GM12878 (cell line): ENCODE measurements around the gene LDLR. TPM values are rescaled to one million over a fixed set of nuclear protein-coding genes. Genes with fewer than 3 reads are reported as not detected.

Experiments
- ATAC-seq: fragments of 200-7000 bp; cut with Tn5 transposase; 3 replicates; pipeline ENCODE4 v1.9.1; 2020; ENCODE audit warnings: mild to moderate bottlenecking, moderate library complexity
- BruUV-seq: library from RNA; stranded (reverse); fragments of 400-500 nt; replicated peaks from 2 replicates; lab custom pipeline; 2021; lab: Mats Ljungman, UMichigan
- CTCF ChIA-PET: fragments of 300-600 bp; sonication (Branson Sonifier 250); formaldehyde crosslinking; extraction: SDS; loops from one replicate; lab custom pipeline; 2021; ENCODE audit warnings: inconsistent platforms; lab: Yijun Ruan, JAX
- POLR2A ChIA-PET: fragments of 350-600 bp; formaldehyde crosslinking; extraction: SDS; loops from one replicate; lab custom pipeline; 2021; ENCODE audit warnings: inconsistent platforms; lab: Charles Lee
- RAD21 ChIA-PET: fragments of 300-600 bp; sonication (Branson Sonifier 250); formaldehyde crosslinking; loops from one replicate; lab custom pipeline; 2023; ENCODE audit warnings: antibody characterized with exemption; ENCODE audit not compliant: unreplicated experiment; lab: Charles Lee
- SMC1A ChIA-PET: fragments of 300-600 bp; sonication (Branson Sonifier 250); formaldehyde crosslinking; loops from one replicate; lab custom pipeline; 2023; ENCODE audit not compliant: unreplicated experiment, uncharacterized antibody; lab: Charles Lee
- DNase-seq: peaks from one replicate; pipeline ENCODE4 v3.0.0-alpha.2; 2011; ENCODE audit warnings: low read depth, low spot score
- FAIRE-seq: peaks from 3 replicates; lab custom pipeline; 2011; peaks lifted over from hg19 to GRCh38; lab: Jason Lieb, UNC
- H2AFZ ChIP-seq: 2 replicates; pipeline ENCODE4 v1.6.0; 2011; ENCODE audit warnings: low read depth, low read length, control low read depth; ENCODE audit not compliant: control insufficient read depth
- H3K27ac ChIP-seq: 2 replicates; pipeline ENCODE4 v1.5.1; 2011; ENCODE audit warnings: control low read depth; ENCODE audit not compliant: control insufficient read depth, insufficient read depth
- H3K27me3 ChIP-seq, 2 experiments: replicated peaks in 1 of 2; 2 replicates each; pipeline versions ENCODE4 v1.6.0 to v1.6.1; 2011; ENCODE audit warnings: low read length in 1 of 2; ENCODE audit not compliant: control insufficient read depth in 2 of 2, insufficient read depth in 2 of 2
- H3K36me3 ChIP-seq, 2 experiments: 2 replicates each; pipeline ENCODE4 v1.5.1; 2011; ENCODE audit warnings: low read length in 1 of 2; ENCODE audit not compliant: control insufficient read depth in 2 of 2, insufficient read depth in 2 of 2
- H3K4me1 ChIP-seq: 2 replicates; pipeline ENCODE4 v1.6.1; 2011; ENCODE audit warnings: mild to moderate bottlenecking, low read length, moderate library complexity, mixed read lengths; ENCODE audit not compliant: control insufficient read depth, insufficient read depth
- H3K4me2 ChIP-seq: 2 replicates; pipeline ENCODE4 v1.6.0; 2011; ENCODE audit warnings: control low read depth; ENCODE audit not compliant: control insufficient read depth, insufficient read depth
- H3K4me3 ChIP-seq: fragments of 200-600 bp; sonication (generic); 2 replicates; pipeline ENCODE4 v1.5.1; 2016
- H3K79me2 ChIP-seq: 2 replicates; pipeline ENCODE4 v1.6.0; 2011; ENCODE audit warnings: low read length; ENCODE audit not compliant: control insufficient read depth, insufficient read depth
- H3K9ac ChIP-seq: 2 replicates; pipeline ENCODE4 v1.8.0; 2011; ENCODE audit warnings: low read length, control low read depth, mixed read lengths; ENCODE audit not compliant: control insufficient read depth, insufficient read depth
- H3K9me3 ChIP-seq: replicated peaks from 3 replicates; pipeline ENCODE4 v1.5.1; 2011; ENCODE audit warnings: mild to moderate bottlenecking, low read length; ENCODE audit not compliant: control insufficient read depth, insufficient read depth
- H4K20me1 ChIP-seq: 2 replicates; pipeline ENCODE4 v1.6.0; 2011; ENCODE audit not compliant: control insufficient read depth, insufficient read depth
- BCL11A ChIP-seq: IDR thresholded peaks from 2 replicates; pipeline ENCODE4 v1.6.1; 2011; ENCODE audit warnings: low read depth, low read length
- CEBPB ChIP-seq, 2 experiments: fragments of 150-350 bp in 1 of 2; IDR thresholded peaks; 2 replicates each; pipeline ENCODE4 v1.6.1; 2012 to 2014; ENCODE audit warnings: low read depth in 2 of 2, low read length in 2 of 2, borderline replicate concordance in 1 of 2, inconsistent platforms in 1 of 2
- CREB1 ChIP-seq: IDR thresholded peaks from 2 replicates; pipeline ENCODE4 v1.6.1; 2012; ENCODE audit warnings: low read depth, mild to moderate bottlenecking, inconsistent platforms
- ETV6 ChIP-seq, 2 experiments: fragments of 450-650 bp in 1 of 2; IDR thresholded peaks in 1 of 2; conservative IDR thresholded peaks in 1 of 2; 2 replicates each; pipeline ENCODE4 v1.6.1; 2014; ENCODE audit warnings: antibody characterized with exemption in 1 of 2, borderline replicate concordance in 1 of 2, low read depth in 1 of 2, mild to moderate bottlenecking in 1 of 2, moderate library complexity in 1 of 2
- FOS ChIP-seq: IDR thresholded peaks from 3 replicates; pipeline ENCODE4 v1.6.1; 2011; ENCODE audit warnings: borderline replicate concordance; ENCODE audit not compliant: insufficient read length; ENCODE audit errors: extremely low read depth
- NR2C1 ChIP-seq: fragments of 450-650 bp; IDR thresholded peaks from 2 replicates; pipeline ENCODE4 v1.6.1; 2017; ENCODE audit warnings: antibody characterized with exemption, mild to moderate bottlenecking, moderate library complexity
- RB1 ChIP-seq: fragments of 450-650 bp; formaldehyde crosslinking; IDR thresholded peaks from 2 replicates; pipeline ENCODE4 v1.6.1; 2017; ENCODE audit warnings: mild to moderate bottlenecking, borderline replicate concordance
- SPI1 ChIP-seq: IDR thresholded peaks from 2 replicates; pipeline ENCODE4 v1.6.1; 2011; ENCODE audit warnings: low read depth, mild to moderate bottlenecking, low read length, moderate library complexity, borderline replicate concordance; ENCODE audit not compliant: insufficient read depth
- ZNF207 ChIP-seq: fragments of 450-650 bp; IDR thresholded peaks from 2 replicates; pipeline ENCODE4 v1.6.1; 2014; ENCODE audit warnings: antibody characterized with exemption, mild to moderate bottlenecking, borderline replicate concordance
- WGBS: methylation state at CpG from one replicate; pipeline ENCODE4 v1.1.6; 2016; ENCODE audit warnings: low lambda C conversion rate; ENCODE audit not compliant: insufficient replicate concordance, insufficient coverage; ENCODE audit errors: missing lambda C conversion rate; 5-methylcytosine and 5-hydroxymethylcytosine counted together
- in situ Hi-C: fragments of 300-500 bp; cut with MboI; formaldehyde crosslinking; loops from 9 replicates; pipeline ENCODE4 v1.14.3; 2018; ENCODE audit warnings: mixed read lengths
- intact Hi-C: fragments of 100-400 bp; cut with micrococcal nuclease; formaldehyde crosslinking; loops from one replicate; pipeline ENCODE4 v1.14.2; 2022; ENCODE audit not compliant: unreplicated experiment
- polyA plus RNA-seq, 11 experiments: library from polyadenylated mRNA; depleted of rRNA in 4 of 11; unstranded in 6 of 11; stranded (reverse) in 5 of 11; fragments of >200 nt; fragmentation: Nextera tagmentation in 4 of 11; fragmentation: Illumina TruSeq in 1 of 11; extraction: Ambion mirVana in 4 of 11; extraction: Trizol in 1 of 11; gene quantifications; 1 replicate in 1 of 11; 2 replicates in 10 of 11; pipeline versions ENCODE4 v1.2.1 to v1.2.3, GENCODE V29; 2011 to 2016; ENCODE audit warnings: inconsistent platforms in 2 of 11, missing spikeins in 2 of 11, low read depth in 1 of 11
- total RNA-seq, 4 experiments: library from RNA; depleted of rRNA in 3 of 4; stranded (reverse); fragments of >200 nt in 3 of 4; fragmentation: Illumina TruSeq in 1 of 4; extraction: Trizol in 1 of 4; gene quantifications; 2 replicates each; pipeline versions ENCODE4 v1.2.1 to v1.2.3, GENCODE V29; 2013 to 2021
- TF ChIP-seq, protein P1 (sequence below): fragments of 450-650 bp; IDR thresholded peaks from 2 replicates; pipeline ENCODE4 v1.6.1; 2017; ENCODE audit warnings: mild to moderate bottlenecking, moderate library complexity
- TF ChIP-seq, protein P2 (sequence below): IDR thresholded peaks from 2 replicates; pipeline ENCODE4 v1.6.1; 2011; ENCODE audit warnings: borderline replicate concordance, low read depth, mild to moderate bottlenecking, moderate library complexity, mixed read lengths, low read length; ENCODE audit not compliant: insufficient read depth; ENCODE audit errors: extremely low read length
- TF ChIP-seq, protein P3 (sequence below): fragments of 450-650 bp; IDR thresholded peaks from 2 replicates; pipeline ENCODE4 v1.6.1; 2017; ENCODE audit warnings: mild to moderate bottlenecking, moderate library complexity

LDLR gene
- total and polyA plus RNA-seq, 10 of the 15 experiments (the other 5 are each of a cell fraction or from before 2014, with no cell fraction given): 11.3 to 59.2 (median 27.3) TPM

DNA sequence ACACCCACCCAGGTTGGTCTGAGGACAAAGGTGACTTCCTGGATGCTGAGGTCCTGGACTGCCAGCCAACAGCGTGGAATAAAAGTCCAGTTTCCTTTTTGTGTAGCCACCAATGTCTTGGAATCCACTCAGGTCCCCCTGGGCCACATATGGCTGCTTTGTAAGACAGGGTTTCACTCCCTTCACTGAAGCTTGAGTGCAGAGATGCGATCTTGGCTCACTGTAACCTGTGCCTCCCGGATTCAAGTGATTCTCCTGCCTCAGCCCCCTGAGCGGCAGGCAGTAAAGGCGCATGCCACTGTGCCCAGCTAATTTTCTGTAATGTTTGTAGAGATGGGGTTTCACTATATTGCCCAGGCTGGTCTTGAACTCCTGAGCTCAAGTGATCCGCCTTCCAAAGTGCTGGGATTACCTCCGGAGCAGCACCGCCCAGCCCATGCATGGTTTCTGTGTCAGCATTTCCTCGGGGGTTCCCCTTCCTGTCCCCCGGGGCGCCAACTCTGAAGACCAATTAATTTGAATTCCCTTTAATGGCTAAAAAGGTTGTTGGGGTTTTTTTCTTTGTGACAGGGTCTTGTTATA is 90.5 kb downstream of the LDLR start:
- peaks cover 3% of the 10 kb centered on the region; the same call in 1 of the 3 replicates for H3K9me3 ChIP-seq
- peak overlapping the region; percentile 62 for H3K4me3 ChIP-seq
- FAIRE-seq (peak; percentile 75), ATAC-seq (peak; percentile 94), DNase-seq (peak; percentile 59)
- intact Hi-C loops: no loop called here
- H3K4me1 ChIP-seq: peaks cover 20% of the 10 kb centered on the region
- SMC1A ChIA-PET: interaction anchor here (0.9 to 1.2 kb wide), 4 partner anchors 15 to 160 kb away, joined by 3 to 4 read pairs (median 3); partner anchors contain the start of genes RAB3D and SPC24
- peak overlapping the region; percentile 97 for H3K4me2 ChIP-seq
- no peaks in the 10 kb centered on the region for H3K27me3 ChIP-seq
- peak overlapping the region; percentile 87 for H3K9ac ChIP-seq
- H3K36me3 ChIP-seq: no peaks in the 10 kb centered on the region; a peak in 1 of 4 replicates
- CTCF ChIA-PET: interaction anchor here (1.1 to 1.9 kb wide), 3 partner anchors 12 to 238 kb away, joined by 3 to 5 read pairs (median 5); no protein-coding TSS in a partner anchor
- no peaks in the 10 kb centered on the region for H3K79me2 ChIP-seq
- in situ Hi-C loops: no loop called here
- RAD21 ChIA-PET: interaction anchor here (0.6 to 1.5 kb wide), 3 partner anchors 9 to 93 kb away, joined by 3 to 4 read pairs (median 3); no protein-coding TSS in a partner anchor
- H2AFZ ChIP-seq: peak overlapping the region; percentile 95
- POLR2A ChIA-PET: interaction anchor here (0.5 to 1.0 kb wide), 3 partner anchors 24 to 633 kb away, joined by 3 to 4 read pairs (median 3); no protein-coding TSS in a partner anchor
- TSS peak; percentile 71 for BruUV-seq
- peak overlapping the region; percentile 86 for H3K27ac ChIP-seq
- no peaks in the 10 kb centered on the region for H4K20me1 ChIP-seq
- under 1% methylated on average over 11 of the region's 11 CpGs for WGBS
- TF ChIP-seq CEBPB (IDR thresholded peaks at IDR 0.05; ENCODE audit: borderline replicate concordance in 1 of 2, low read depth in 2 of 2, low read length in 2 of 2) (no peak), FOS (no peak), SPI1 (0 out of 2 replicates have a peak, but pooled peaks have one; percentile 2), ZNF207 (peak; percentile 48; the same call in 1 of the 2 replicates), BCL11A (peak; percentile 70; the same call in 1 of the 2 replicates), ETV6 (conservative IDR thresholded peaks at IDR 0.05 in 1 of 2, IDR thresholded peaks at IDR 0.05 in 1 of 2; ENCODE audit: borderline replicate concordance in 1 of 2, low read depth in 1 of 2) (peak in 1 of 2 experiments; percentile 46; a peak in 1 of 4 replicates), NR2C1 (peak; percentile 36), RB1 (0 out of 2 replicates have a peak, but pooled peaks have one; percentile 66), CREB1 (peak; percentile 60; the same call in 1 of the 2 replicates)
- TF ChIP-seq, protein P1, sequence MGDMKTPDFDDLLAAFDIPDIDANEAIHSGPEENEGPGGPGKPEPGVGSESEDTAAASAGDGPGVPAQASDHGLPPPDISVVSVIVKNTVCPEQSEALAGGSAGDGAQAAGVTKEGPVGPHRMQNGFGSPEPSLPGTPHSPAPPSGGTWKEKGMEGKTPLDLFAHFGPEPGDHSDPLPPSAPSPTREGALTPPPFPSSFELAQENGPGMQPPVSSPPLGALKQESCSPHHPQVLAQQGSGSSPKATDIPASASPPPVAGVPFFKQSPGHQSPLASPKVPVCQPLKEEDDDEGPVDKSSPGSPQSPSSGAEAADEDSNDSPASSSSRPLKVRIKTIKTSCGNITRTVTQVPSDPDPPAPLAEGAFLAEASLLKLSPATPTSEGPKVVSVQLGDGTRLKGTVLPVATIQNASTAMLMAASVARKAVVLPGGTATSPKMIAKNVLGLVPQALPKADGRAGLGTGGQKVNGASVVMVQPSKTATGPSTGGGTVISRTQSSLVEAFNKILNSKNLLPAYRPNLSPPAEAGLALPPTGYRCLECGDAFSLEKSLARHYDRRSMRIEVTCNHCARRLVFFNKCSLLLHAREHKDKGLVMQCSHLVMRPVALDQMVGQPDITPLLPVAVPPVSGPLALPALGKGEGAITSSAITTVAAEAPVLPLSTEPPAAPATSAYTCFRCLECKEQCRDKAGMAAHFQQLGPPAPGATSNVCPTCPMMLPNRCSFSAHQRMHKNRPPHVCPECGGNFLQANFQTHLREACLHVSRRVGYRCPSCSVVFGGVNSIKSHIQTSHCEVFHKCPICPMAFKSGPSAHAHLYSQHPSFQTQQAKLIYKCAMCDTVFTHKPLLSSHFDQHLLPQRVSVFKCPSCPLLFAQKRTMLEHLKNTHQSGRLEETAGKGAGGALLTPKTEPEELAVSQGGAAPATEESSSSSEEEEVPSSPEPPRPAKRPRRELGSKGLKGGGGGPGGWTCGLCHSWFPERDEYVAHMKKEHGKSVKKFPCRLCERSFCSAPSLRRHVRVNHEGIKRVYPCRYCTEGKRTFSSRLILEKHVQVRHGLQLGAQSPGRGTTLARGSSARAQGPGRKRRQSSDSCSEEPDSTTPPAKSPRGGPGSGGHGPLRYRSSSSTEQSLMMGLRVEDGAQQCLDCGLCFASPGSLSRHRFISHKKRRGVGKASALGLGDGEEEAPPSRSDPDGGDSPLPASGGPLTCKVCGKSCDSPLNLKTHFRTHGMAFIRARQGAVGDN: 0 out of 2 replicates have a peak, but pooled peaks have one; percentile 27
- TF ChIP-seq, protein P2, sequence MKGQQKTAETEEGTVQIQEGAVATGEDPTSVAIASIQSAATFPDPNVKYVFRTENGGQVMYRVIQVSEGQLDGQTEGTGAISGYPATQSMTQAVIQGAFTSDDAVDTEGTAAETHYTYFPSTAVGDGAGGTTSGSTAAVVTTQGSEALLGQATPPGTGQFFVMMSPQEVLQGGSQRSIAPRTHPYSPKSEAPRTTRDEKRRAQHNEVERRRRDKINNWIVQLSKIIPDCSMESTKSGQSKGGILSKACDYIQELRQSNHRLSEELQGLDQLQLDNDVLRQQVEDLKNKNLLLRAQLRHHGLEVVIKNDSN: no peak
- TF ChIP-seq, protein P3, sequence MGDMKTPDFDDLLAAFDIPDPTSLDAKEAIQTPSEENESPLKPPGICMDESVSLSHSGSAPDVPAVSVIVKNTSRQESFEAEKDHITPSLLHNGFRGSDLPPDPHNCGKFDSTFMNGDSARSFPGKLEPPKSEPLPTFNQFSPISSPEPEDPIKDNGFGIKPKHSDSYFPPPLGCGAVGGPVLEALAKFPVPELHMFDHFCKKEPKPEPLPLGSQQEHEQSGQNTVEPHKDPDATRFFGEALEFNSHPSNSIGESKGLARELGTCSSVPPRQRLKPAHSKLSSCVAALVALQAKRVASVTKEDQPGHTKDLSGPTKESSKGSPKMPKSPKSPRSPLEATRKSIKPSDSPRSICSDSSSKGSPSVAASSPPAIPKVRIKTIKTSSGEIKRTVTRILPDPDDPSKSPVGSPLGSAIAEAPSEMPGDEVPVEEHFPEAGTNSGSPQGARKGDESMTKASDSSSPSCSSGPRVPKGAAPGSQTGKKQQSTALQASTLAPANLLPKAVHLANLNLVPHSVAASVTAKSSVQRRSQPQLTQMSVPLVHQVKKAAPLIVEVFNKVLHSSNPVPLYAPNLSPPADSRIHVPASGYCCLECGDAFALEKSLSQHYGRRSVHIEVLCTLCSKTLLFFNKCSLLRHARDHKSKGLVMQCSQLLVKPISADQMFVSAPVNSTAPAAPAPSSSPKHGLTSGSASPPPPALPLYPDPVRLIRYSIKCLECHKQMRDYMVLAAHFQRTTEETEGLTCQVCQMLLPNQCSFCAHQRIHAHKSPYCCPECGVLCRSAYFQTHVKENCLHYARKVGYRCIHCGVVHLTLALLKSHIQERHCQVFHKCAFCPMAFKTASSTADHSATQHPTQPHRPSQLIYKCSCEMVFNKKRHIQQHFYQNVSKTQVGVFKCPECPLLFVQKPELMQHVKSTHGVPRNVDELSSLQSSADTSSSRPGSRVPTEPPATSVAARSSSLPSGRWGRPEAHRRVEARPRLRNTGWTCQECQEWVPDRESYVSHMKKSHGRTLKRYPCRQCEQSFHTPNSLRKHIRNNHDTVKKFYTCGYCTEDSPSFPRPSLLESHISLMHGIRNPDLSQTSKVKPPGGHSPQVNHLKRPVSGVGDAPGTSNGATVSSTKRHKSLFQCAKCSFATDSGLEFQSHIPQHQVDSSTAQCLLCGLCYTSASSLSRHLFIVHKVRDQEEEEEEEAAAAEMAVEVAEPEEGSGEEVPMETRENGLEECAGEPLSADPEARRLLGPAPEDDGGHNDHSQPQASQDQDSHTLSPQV: no peak
